Vagina (tissue), 2 donors: ENCODE measurements around the gene PRKCE. TPM values are rescaled to one million over a fixed set of nuclear protein-coding genes. Genes with fewer than 3 reads are reported as not detected.
A peak's percentile ranks its signal among the peaks of the same experiment; 100 is the strongest.

Experiments used
- DNase-seq, 2 donors: peaks; one replicate each; pipeline ENCODE4 v3.0.0-alpha.2; 2017; ENCODE audit errors: extremely low spot score in 2 of 2
- H3K27ac ChIP-seq: fragments of 200-600 bp; sonication (generic); one replicate; pipeline ENCODE4 v1.5.1; 2019
- H3K27me3 ChIP-seq: fragments of 200-600 bp; sonication (generic); one replicate; pipeline ENCODE4 v1.5.1; 2019
- H3K36me3 ChIP-seq, 2 donors: fragments of 200-600 bp; sonication (generic); one replicate each; pipeline ENCODE4 v1.5.1; 2017 to 2019
- H3K4me1 ChIP-seq: fragments of 200-600 bp; sonication (generic); one replicate; pipeline ENCODE4 v1.5.1; 2019
- H3K4me3 ChIP-seq, 2 donors: fragments of 200-600 bp; sonication (generic); 1 replicate in 1 of 2; 2 replicates in 1 of 2; pipeline ENCODE4 v1.5.1; 2016 to 2019
- H3K9me3 ChIP-seq: fragments of 200-600 bp; sonication (generic); one replicate; pipeline ENCODE4 v1.5.1; 2019
- CTCF ChIP-seq, 3 experiments: fragments of 450-650 bp in 2 of 3; fragments of 200-600 bp in 1 of 3; sonication (generic) in 1 of 3; IDR thresholded peaks; one replicate each; pipeline ENCODE4 v1.5.1; 2017 to 2019; ENCODE audit warnings: antibody characterized with exemption in 3 of 3, mild to moderate bottlenecking in 2 of 3, moderate library complexity in 2 of 3
- POLR2A ChIP-seq, 2 donors: fragments of 450-650 bp; IDR thresholded peaks; one replicate each; pipeline ENCODE4 v1.6.1; 2017; ENCODE audit warnings: antibody characterized with exemption in 2 of 2, mild to moderate bottlenecking in 2 of 2, moderate library complexity in 2 of 2
- POLR2AphosphoS5 ChIP-seq, 2 donors: sonication (generic); formaldehyde crosslinking; IDR thresholded peaks; one replicate each; pipeline ENCODE4 v1.9.0; 2017; ENCODE audit warnings: antibody characterized with exemption in 2 of 2, mild to moderate bottlenecking in 2 of 2, low read depth in 1 of 2; ENCODE audit not compliant: insufficient read depth in 1 of 2
- intact Hi-C: fragments of 100-400 bp; cut with DNase I; formaldehyde crosslinking; loops from one replicate; pipeline ENCODE4 v1.15.1; 2023
- total RNA-seq: library from RNA; depleted of rRNA; stranded (reverse); fragments of >200 nt; gene quantifications from one replicate; pipeline ENCODE4 v1.2.3, GENCODE V29; 2016

PRKCE gene
- total RNA-seq, 1 donor from 2014 or later = 11.8 TPM

DNA sequence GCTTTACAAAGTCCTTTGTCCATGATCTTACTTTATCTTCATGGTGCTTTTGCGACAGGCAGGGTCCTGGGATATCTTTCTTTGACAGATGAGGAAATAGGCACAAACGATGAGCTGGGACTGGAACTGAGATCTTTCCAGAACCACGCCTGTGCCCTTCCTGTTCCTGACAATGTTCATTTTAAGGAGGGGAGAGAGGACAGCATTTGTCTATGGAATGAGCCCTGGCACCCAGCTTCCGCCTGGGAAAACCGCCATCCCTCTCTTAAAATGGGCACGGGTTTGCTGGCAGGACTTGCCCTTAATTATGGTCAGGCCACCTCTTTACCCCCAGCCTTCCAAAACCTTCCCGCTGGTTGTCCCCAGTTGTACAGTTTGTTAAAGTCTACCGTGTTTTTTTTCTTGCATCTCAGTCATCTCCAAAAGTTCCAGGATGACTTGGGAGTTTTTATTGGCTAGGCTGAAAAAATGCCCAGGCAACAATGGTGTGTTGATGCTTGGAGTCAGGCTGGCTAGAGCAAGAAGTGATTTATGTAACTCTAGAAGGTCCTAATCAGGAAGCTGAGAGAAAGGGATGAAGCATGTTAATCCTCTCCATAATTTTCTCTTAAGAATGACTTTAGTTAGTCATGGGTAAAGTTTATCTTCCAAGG is 380.8 kb downstream of the PRKCE start:
- Histone ChIP-seq H3K27ac (peak overlapping the region; percentile 33), H3K4me1 (peaks cover 35% of the 10 kb centered on the region), H3K36me3 (no peaks in the 10 kb centered on the region), H3K9me3 (no peaks in the 10 kb centered on the region), H3K4me3 (no peak overlapping the region), H3K27me3 (no peaks in the 10 kb centered on the region)
- no peak for DNase-seq
- TF ChIP-seq POLR2A (IDR thresholded peaks at IDR 0.05) (no peak), CTCF (IDR thresholded peaks at IDR 0.05) (no peak), POLR2AphosphoS5 (IDR thresholded peaks at IDR 0.05; ENCODE audit: insufficient read depth in 1 of 2, low read depth in 1 of 2) (no peak)
- intact Hi-C loops = no loop called here

GRCh38 chr2:46032996-46033395 is 381.5 kb downstream of the PRKCE start:
- no peak overlapping the region for H3K27ac ChIP-seq
- no peaks in the 10 kb centered on the region for H3K9me3 ChIP-seq
- peaks cover 42% of the 10 kb centered on the region for H3K4me1 ChIP-seq
- H3K36me3 ChIP-seq = no peaks in the 10 kb centered on the region
- TF ChIP-seq POLR2A (IDR thresholded peaks at IDR 0.05) = no peak
- TF ChIP-seq POLR2AphosphoS5 (IDR thresholded peaks at IDR 0.05; ENCODE audit: insufficient read depth in 1 of 2, low read depth in 1 of 2) = no peak
- TF ChIP-seq CTCF (IDR thresholded peaks at IDR 0.05) = no peak
- no peak overlapping the region for H3K4me3 ChIP-seq
- intact Hi-C loops = no loop called here
- DNase-seq = no peak
- H3K27me3 ChIP-seq = no peaks in the 10 kb centered on the region

DNA sequence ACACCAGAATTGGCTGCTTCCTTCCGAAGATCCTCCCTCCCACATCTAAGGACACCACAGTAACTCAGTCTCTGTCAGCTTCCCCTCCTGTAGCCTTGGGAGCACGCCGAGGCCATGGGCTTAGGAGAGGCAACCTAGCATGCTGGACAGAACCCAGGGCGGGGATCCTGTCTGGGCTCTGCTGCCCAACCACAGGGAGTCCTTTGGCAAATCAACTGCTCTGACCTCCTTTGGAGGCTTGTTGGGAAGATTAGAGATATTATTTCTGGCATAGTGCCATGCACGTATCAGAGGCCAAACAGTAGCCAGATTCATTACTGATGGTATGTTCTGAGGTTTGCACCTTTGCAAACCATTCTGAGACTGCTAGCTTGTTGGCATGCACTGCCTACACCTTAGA is 383.1 kb downstream of the PRKCE start:
- Histone ChIP-seq H3K36me3 (no peaks in the 10 kb centered on the region), H3K9me3 (no peaks in the 10 kb centered on the region), H3K4me3 (no peak overlapping the region), H3K27ac (peak overlapping the region; percentile 30), H3K27me3 (no peaks in the 10 kb centered on the region), H3K4me1 (peaks cover 46% of the 10 kb centered on the region)
- TF ChIP-seq CTCF (IDR thresholded peaks at IDR 0.05) = no peak
- no peak for TF ChIP-seq POLR2AphosphoS5 (IDR thresholded peaks at IDR 0.05; ENCODE audit: insufficient read depth in 1 of 2, low read depth in 1 of 2)
- TF ChIP-seq POLR2A (IDR thresholded peaks at IDR 0.05) = no peak
- intact Hi-C loops = no loop called here
- no peak for DNase-seq

GRCh38 chr2:46036929-46037328 is 385.5 kb downstream of the PRKCE start:
- no peak overlapping the region for H3K4me3 ChIP-seq
- no peak for TF ChIP-seq POLR2A (IDR thresholded peaks at IDR 0.05)
- peak in 1 of 2 donors; percentile 57 for TF ChIP-seq POLR2AphosphoS5 (IDR thresholded peaks at IDR 0.05; ENCODE audit: insufficient read depth in 1 of 2, low read depth in 1 of 2)
- no peaks in the 10 kb centered on the region for H3K9me3 ChIP-seq
- no peaks in the 10 kb centered on the region for H3K36me3 ChIP-seq
- intact Hi-C loops = no loop called here
- peak overlapping the region; percentile 52 for H3K27ac ChIP-seq
- no peak for DNase-seq
- no peaks in the 10 kb centered on the region for H3K27me3 ChIP-seq
- peaks cover 53% of the 10 kb centered on the region for H3K4me1 ChIP-seq

GRCh38 chr2:46039543-46040303 is 388.2 kb downstream of the PRKCE start:
- H3K27ac ChIP-seq = peak overlapping the region; percentile 55
- intact Hi-C loops = no loop called here
- no peaks in the 10 kb centered on the region for H3K36me3 ChIP-seq
- no peak for DNase-seq
- no peak overlapping the region for H3K4me3 ChIP-seq
- TF ChIP-seq CTCF (IDR thresholded peaks at IDR 0.05) (no peak), POLR2A (IDR thresholded peaks at IDR 0.05) (no peak), POLR2AphosphoS5 (IDR thresholded peaks at IDR 0.05; ENCODE audit: insufficient read depth in 1 of 2, low read depth in 1 of 2) (no peak)
- H3K4me1 ChIP-seq = peaks cover 44% of the 10 kb centered on the region
- no peaks in the 10 kb centered on the region for H3K9me3 ChIP-seq
- no peaks in the 10 kb centered on the region for H3K27me3 ChIP-seq
